HCT116 (cell line): ENCODE measurements around the gene CFAP77. TPM values are rescaled to one million over a fixed set of nuclear protein-coding genes. Genes with fewer than 3 reads are reported as not detected.

Source experiments
- ATAC-seq: fragments of 200-7000 bp; cut with Tn5 transposase; 2 replicates; pipeline ENCODE4 v1.9.1; 2020; ENCODE audit warnings: mild to moderate bottlenecking, moderate library complexity
- BruUV-seq: library from RNA; stranded (reverse); fragments of 400-500 nt; replicated peaks from 2 replicates; lab custom pipeline; 2021; lab: Mats Ljungman, UMichigan
- CTCF ChIA-PET: fragments of 300-600 bp; sonication (Branson Sonifier 250); formaldehyde crosslinking; loops from one replicate; lab custom pipeline; 2021; ENCODE audit warnings: antibody characterized with exemption; lab: Charles Lee
- POLR2A ChIA-PET: fragments of 300-600, 350-600 bp; sonication (Branson Sonifier 250); formaldehyde crosslinking; loops from one replicate; lab custom pipeline; 2021; ENCODE audit warnings: antibody characterized with exemption; lab: Charles Lee
- RAD21 ChIA-PET, 2 experiments: fragments of 300-600 bp; sonication (Branson Sonifier 250); formaldehyde crosslinking; loops; one replicate each; lab custom pipeline; 2023; ENCODE audit warnings: low total read pairs in 2 of 2; ENCODE audit not compliant: uncharacterized antibody in 2 of 2, unreplicated experiment in 2 of 2, low non-redundant PET in 1 of 2; lab: Charles Lee
- DNase-seq: peaks from one replicate; pipeline ENCODE4 v3.0.0-alpha.2; 2010; ENCODE audit warnings: low read depth, low spot score
- H2AFZ ChIP-seq: fragments of 200-600 bp; shearing (Covaris generic), sonication (generic); 2 replicates; pipeline ENCODE4 v1.6.1; 2017; ENCODE audit warnings: low read depth, mixed run types, mixed read lengths, antibody characterized with exemption, low read length; ENCODE audit not compliant: poor library complexity, severe bottlenecking
- H3K27ac ChIP-seq: 2 replicates; pipeline ENCODE4 v1.5.1; 2012; ENCODE audit warnings: low read depth, low read length
- H3K27me3 ChIP-seq: fragments of 200-600 bp; sonication (generic); 2 replicates; pipeline ENCODE4 v1.6.1; 2016; ENCODE audit warnings: mixed run types, low read length, mixed read lengths; ENCODE audit not compliant: insufficient read depth
- H3K36me3 ChIP-seq, 2 experiments: fragments of 200-500 bp in 1 of 2; fragments of 200-600 bp in 1 of 2; sonication (Bioruptor generic) in 1 of 2; sonication (generic) in 1 of 2; 2 replicates each; pipeline versions ENCODE4 v1.5.1 to v1.6.1; 2014 to 2016; ENCODE audit warnings: low read length in 2 of 2, inconsistent platforms in 1 of 2, mixed read lengths in 1 of 2, mixed run types in 1 of 2; ENCODE audit not compliant: insufficient read depth in 2 of 2, control insufficient read depth in 1 of 2
- H3K4me1 ChIP-seq, 2 experiments: fragments of 200-600 bp in 1 of 2; sonication (generic) in 1 of 2; 2 replicates each; pipeline versions ENCODE4 v1.5.1 to v1.6.1; 2012 to 2017; ENCODE audit warnings: low read length in 2 of 2, inconsistent platforms in 1 of 2, mild to moderate bottlenecking in 1 of 2, mixed read lengths in 1 of 2, mixed run types in 1 of 2, moderate library complexity in 1 of 2; ENCODE audit not compliant: insufficient read depth in 2 of 2, control insufficient read depth in 1 of 2
- H3K4me2 ChIP-seq: fragments of 200-600 bp; sonication (generic); 2 replicates; pipeline ENCODE4 v1.6.1; 2017; ENCODE audit warnings: mixed run types, low read length, mixed read lengths
- H3K4me3 ChIP-seq, 2 experiments: fragments of 200-600 bp in 1 of 2; sonication (generic) in 1 of 2; replicated peaks in 1 of 2; 2 replicates each; pipeline ENCODE4 v1.5.1; 2011 to 2016; ENCODE audit warnings: low read length in 2 of 2, control low read depth in 1 of 2, low read depth in 1 of 2, mild to moderate bottlenecking in 1 of 2, mixed read lengths in 1 of 2, mixed run types in 1 of 2
- H3K79me2 ChIP-seq: fragments of 200-600 bp; sonication (generic); 2 replicates; pipeline ENCODE4 v1.6.1; 2017; ENCODE audit warnings: mild to moderate bottlenecking, mixed run types, low read length, moderate library complexity, mixed read lengths; ENCODE audit not compliant: insufficient read depth
- H3K9ac ChIP-seq: fragments of 200-600 bp; sonication (generic); 2 replicates; pipeline ENCODE4 v1.6.1; 2016; ENCODE audit warnings: low read length, mixed read lengths
- H3K9me2 ChIP-seq: fragments of 200-600 bp; sonication (generic), shearing (Covaris generic); 2 replicates; pipeline ENCODE4 v1.6.1; 2017; ENCODE audit warnings: mixed run types, mild to moderate bottlenecking, moderate library complexity; ENCODE audit not compliant: insufficient read depth
- H3K9me3 ChIP-seq, 2 experiments: fragments of 200-500 bp in 1 of 2; fragments of 200-600 bp in 1 of 2; sonication (Bioruptor generic) in 1 of 2; sonication (generic) in 1 of 2; 2 replicates each; pipeline ENCODE4 v1.6.1; 2014 to 2017; ENCODE audit warnings: low read length in 2 of 2, mixed read lengths in 2 of 2, inconsistent platforms in 1 of 2, low read depth in 1 of 2, mild to moderate bottlenecking in 1 of 2, mixed run types in 1 of 2, moderate library complexity in 1 of 2; ENCODE audit not compliant: control insufficient read depth in 1 of 2, insufficient read depth in 1 of 2
- H4K20me1 ChIP-seq: fragments of 200-600 bp; sonication (generic), shearing (Covaris generic); 2 replicates; pipeline ENCODE4 v1.6.1; 2017; ENCODE audit warnings: mixed run types, mild to moderate bottlenecking, moderate library complexity; ENCODE audit not compliant: insufficient read depth
- CBX3 ChIP-seq: IDR thresholded peaks from 2 replicates; pipeline ENCODE4 v1.6.1; 2012; ENCODE audit warnings: low read depth
- CEBPB ChIP-seq: IDR thresholded peaks from 2 replicates; pipeline ENCODE4 v1.6.1; 2012; ENCODE audit warnings: low read depth
- ELF1 ChIP-seq: IDR thresholded peaks from 2 replicates; pipeline ENCODE4 v1.6.1; 2012; ENCODE audit warnings: low read depth, borderline replicate concordance
- EZH2phosphoT487 ChIP-seq: fragments of 200-600 bp; IDR thresholded peaks from 2 replicates; pipeline ENCODE4 v1.6.1; 2018; ENCODE audit warnings: antibody characterized with exemption, borderline replicate concordance
- JUND ChIP-seq: IDR thresholded peaks from 2 replicates; pipeline ENCODE4 v1.6.1; 2012
- POLR2A ChIP-seq: IDR thresholded peaks from 2 replicates; pipeline ENCODE4 v1.7.0; 2011; ENCODE audit warnings: borderline replicate concordance; ENCODE audit not compliant: insufficient read depth, insufficient read length; ENCODE audit errors: extremely low read depth
- POLR2AphosphoS5 ChIP-seq: IDR thresholded peaks from 2 replicates; pipeline ENCODE4 v1.6.1; 2011; ENCODE audit warnings: mild to moderate bottlenecking, low read depth, low read length, moderate library complexity
- SIN3A ChIP-seq: IDR thresholded peaks from 2 replicates; pipeline ENCODE4 v1.6.1; 2012; ENCODE audit warnings: low read depth
- SP1 ChIP-seq: IDR thresholded peaks from 2 replicates; pipeline ENCODE4 v1.6.1; 2012; ENCODE audit warnings: low read depth
- SRF ChIP-seq: IDR thresholded peaks from 2 replicates; pipeline ENCODE4 v1.6.1; 2012; ENCODE audit warnings: low read depth
- TCF7L2 ChIP-seq: IDR thresholded peaks from 2 replicates; pipeline ENCODE4 v1.7.0; 2011; ENCODE audit warnings: borderline replicate concordance, inconsistent platforms; ENCODE audit not compliant: insufficient read depth, insufficient read length; ENCODE audit errors: extremely low read depth
- YY1 ChIP-seq: IDR thresholded peaks from 2 replicates; pipeline ENCODE4 v1.6.1; 2011; ENCODE audit warnings: low read length, low read depth, moderate library complexity, mild to moderate bottlenecking; ENCODE audit not compliant: insufficient replicate concordance; ENCODE audit errors: extremely low read depth
- ZFX ChIP-seq: fragments of 450-650 bp; IDR thresholded peaks from 2 replicates; pipeline ENCODE4 v1.6.1; 2017
- intact Hi-C: fragments of 100-400 bp; cut with micrococcal nuclease; formaldehyde crosslinking; loops from 2 replicates; pipeline ENCODE4 v1.10.0; 2022
- total RNA-seq: library from RNA; stranded (reverse); gene quantifications from one replicate; pipeline ENCODE4 v1.2.1, GENCODE V29; 2021; ENCODE audit not compliant: unreplicated experiment
- TF ChIP-seq, protein P1 (sequence below), 3 experiments: fragments of 200-600 bp in 1 of 3; sonication (generic) in 1 of 3; IDR thresholded peaks in 2 of 3; conservative IDR thresholded peaks in 1 of 3; 2 replicates each; pipeline ENCODE4 v1.5.1; 2012 to 2017; ENCODE audit warnings: low read depth in 2 of 3, low read length in 2 of 3, antibody characterized with exemption in 1 of 3, borderline replicate concordance in 1 of 3, control low read depth in 1 of 3, mild to moderate bottlenecking in 1 of 3, mixed read lengths in 1 of 3, mixed run types in 1 of 3, moderate library complexity in 1 of 3; ENCODE audit not compliant: insufficient read depth in 1 of 3
- TF ChIP-seq, protein P2 (sequence below): IDR thresholded peaks from 2 replicates; pipeline ENCODE4 v1.6.1; 2012; ENCODE audit warnings: low read depth
- TF ChIP-seq, protein P3 (sequence below): IDR thresholded peaks from 2 replicates; pipeline ENCODE4 v1.6.1; 2012
- TF ChIP-seq, protein P4 (sequence below): IDR thresholded peaks from 2 replicates; pipeline ENCODE4 v1.6.1; 2012

Gene CFAP77
- total RNA-seq, 1 experiment from 2014 or later, result 0.98 TPM

DNA sequence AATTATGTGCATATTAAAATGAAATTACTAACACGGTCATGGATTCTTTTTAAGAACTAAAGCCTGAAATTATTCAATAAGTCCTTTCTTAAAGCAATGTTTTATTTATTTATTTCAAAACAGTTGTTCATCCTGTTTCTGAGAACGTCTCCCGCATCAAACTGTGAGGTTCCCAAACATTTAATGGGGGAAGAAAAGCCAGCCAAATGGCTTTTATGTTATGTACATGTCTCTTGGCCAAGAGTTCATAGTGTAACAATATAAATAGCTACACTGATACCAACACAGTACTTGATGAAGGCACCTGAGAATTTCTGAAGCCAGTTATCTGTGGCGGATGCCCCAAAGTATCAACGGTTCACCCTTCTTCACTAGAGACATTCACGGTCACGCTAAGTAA, 19.0 kb upstream of the CFAP77 start:
- no peaks in the 10 kb centered on the region for H3K27me3 ChIP-seq
- no peak overlapping the region for H3K9ac ChIP-seq
- H3K4me3 ChIP-seq, result no peak overlapping the region
- intact Hi-C loops, result no loop called here
- H4K20me1 ChIP-seq, result no peaks in the 10 kb centered on the region
- CTCF ChIA-PET, result no interaction called here
- H3K79me2 ChIP-seq, result no peaks in the 10 kb centered on the region
- no peaks in the 10 kb centered on the region for H3K4me1 ChIP-seq
- POLR2A ChIA-PET, result no interaction called here
- no peak for DNase-seq
- ATAC-seq, result no peak
- RAD21 ChIA-PET, result no interaction called here
- BruUV-seq, result no TSS peak
- peaks cover 54 to 57% of the 10 kb centered on the region in 2 experiments for H3K36me3 ChIP-seq
- H3K4me2 ChIP-seq, result no peak overlapping the region
- no peak for TF ChIP-seq SP1
- TF ChIP-seq, all 23 proteins: peak for 0
- H3K9me2 ChIP-seq, result no peaks in the 10 kb centered on the region
- H3K27ac ChIP-seq, result no peak overlapping the region
- no peaks in the 10 kb centered on the region for H3K9me3 ChIP-seq
- H2AFZ ChIP-seq, result no peak overlapping the region

DNA sequence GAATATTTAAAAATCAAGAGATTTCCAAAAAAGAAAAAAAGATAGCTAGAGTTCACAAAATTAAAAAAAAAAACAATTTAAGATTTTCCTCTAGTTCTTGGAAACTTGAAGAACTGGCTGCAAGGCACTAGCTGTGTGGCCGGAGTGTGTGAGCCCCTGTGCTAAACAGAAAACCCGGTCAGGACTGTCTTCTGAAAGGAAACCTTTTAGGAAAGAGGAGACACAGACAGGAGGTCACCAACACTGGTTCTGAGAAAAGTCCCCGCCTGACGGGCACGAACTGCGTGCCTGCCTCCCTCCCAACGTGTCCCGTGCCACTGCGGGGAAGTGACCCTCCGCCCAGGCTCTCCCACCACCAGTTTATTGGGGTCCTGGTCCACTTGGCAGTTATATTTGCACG, 18.6 kb upstream of the CFAP77 start:
- RAD21 ChIA-PET, result no interaction called here
- H2AFZ ChIP-seq, result no peak overlapping the region
- no peak for TF ChIP-seq CEBPB
- no peak for TF ChIP-seq JUND
- no peak for TF ChIP-seq SRF
- TF ChIP-seq, protein P1, sequence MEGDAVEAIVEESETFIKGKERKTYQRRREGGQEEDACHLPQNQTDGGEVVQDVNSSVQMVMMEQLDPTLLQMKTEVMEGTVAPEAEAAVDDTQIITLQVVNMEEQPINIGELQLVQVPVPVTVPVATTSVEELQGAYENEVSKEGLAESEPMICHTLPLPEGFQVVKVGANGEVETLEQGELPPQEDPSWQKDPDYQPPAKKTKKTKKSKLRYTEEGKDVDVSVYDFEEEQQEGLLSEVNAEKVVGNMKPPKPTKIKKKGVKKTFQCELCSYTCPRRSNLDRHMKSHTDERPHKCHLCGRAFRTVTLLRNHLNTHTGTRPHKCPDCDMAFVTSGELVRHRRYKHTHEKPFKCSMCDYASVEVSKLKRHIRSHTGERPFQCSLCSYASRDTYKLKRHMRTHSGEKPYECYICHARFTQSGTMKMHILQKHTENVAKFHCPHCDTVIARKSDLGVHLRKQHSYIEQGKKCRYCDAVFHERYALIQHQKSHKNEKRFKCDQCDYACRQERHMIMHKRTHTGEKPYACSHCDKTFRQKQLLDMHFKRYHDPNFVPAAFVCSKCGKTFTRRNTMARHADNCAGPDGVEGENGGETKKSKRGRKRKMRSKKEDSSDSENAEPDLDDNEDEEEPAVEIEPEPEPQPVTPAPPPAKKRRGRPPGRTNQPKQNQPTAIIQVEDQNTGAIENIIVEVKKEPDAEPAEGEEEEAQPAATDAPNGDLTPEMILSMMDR (IDR thresholded peaks at IDR 0.05 in 2 of 3, conservative IDR thresholded peaks at IDR 0.05 in 1 of 3; ENCODE audit: borderline replicate concordance in 1 of 3, insufficient read depth in 1 of 3, low read depth in 2 of 3, low read length in 2 of 3), result no peak
- TF ChIP-seq, protein P2, sequence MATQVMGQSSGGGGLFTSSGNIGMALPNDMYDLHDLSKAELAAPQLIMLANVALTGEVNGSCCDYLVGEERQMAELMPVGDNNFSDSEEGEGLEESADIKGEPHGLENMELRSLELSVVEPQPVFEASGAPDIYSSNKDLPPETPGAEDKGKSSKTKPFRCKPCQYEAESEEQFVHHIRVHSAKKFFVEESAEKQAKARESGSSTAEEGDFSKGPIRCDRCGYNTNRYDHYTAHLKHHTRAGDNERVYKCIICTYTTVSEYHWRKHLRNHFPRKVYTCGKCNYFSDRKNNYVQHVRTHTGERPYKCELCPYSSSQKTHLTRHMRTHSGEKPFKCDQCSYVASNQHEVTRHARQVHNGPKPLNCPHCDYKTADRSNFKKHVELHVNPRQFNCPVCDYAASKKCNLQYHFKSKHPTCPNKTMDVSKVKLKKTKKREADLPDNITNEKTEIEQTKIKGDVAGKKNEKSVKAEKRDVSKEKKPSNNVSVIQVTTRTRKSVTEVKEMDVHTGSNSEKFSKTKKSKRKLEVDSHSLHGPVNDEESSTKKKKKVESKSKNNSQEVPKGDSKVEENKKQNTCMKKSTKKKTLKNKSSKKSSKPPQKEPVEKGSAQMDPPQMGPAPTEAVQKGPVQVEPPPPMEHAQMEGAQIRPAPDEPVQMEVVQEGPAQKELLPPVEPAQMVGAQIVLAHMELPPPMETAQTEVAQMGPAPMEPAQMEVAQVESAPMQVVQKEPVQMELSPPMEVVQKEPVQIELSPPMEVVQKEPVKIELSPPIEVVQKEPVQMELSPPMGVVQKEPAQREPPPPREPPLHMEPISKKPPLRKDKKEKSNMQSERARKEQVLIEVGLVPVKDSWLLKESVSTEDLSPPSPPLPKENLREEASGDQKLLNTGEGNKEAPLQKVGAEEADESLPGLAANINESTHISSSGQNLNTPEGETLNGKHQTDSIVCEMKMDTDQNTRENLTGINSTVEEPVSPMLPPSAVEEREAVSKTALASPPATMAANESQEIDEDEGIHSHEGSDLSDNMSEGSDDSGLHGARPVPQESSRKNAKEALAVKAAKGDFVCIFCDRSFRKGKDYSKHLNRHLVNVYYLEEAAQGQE, result no peak
- no peak for TF ChIP-seq POLR2A
- no peak for TF ChIP-seq POLR2AphosphoS5
- no peak for TF ChIP-seq ELF1
- no peak for TF ChIP-seq EZH2phosphoT487
- TF ChIP-seq ZFX, result no peak
- no peak for TF ChIP-seq SIN3A
- TF ChIP-seq, protein P3, sequence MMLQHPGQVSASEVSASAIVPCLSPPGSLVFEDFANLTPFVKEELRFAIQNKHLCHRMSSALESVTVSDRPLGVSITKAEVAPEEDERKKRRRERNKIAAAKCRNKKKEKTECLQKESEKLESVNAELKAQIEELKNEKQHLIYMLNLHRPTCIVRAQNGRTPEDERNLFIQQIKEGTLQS, result no peak
- TF ChIP-seq, protein P4, sequence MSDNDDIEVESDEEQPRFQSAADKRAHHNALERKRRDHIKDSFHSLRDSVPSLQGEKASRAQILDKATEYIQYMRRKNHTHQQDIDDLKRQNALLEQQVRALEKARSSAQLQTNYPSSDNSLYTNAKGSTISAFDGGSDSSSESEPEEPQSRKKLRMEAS, result no peak
- TF ChIP-seq TCF7L2, result no peak
- no peak for TF ChIP-seq YY1
- TF ChIP-seq SP1, result no peak
- no peak for TF ChIP-seq CBX3

More for the DNA sequence above, 18.6 kb upstream of the CFAP77 start:
- Histone ChIP-seq H3K9me2 (no peaks in the 10 kb centered on the region), H3K4me1 (no peaks in the 10 kb centered on the region), H3K27me3 (no peaks in the 10 kb centered on the region), H3K27ac (no peak overlapping the region), H3K36me3 (peaks cover 55 to 58% of the 10 kb centered on the region in 2 experiments), H3K9me3 (no peaks in the 10 kb centered on the region), H4K20me1 (no peaks in the 10 kb centered on the region), H3K9ac (no peak overlapping the region), H3K79me2 (no peaks in the 10 kb centered on the region), H3K4me2 (no peak overlapping the region), H3K4me3 (no peak overlapping the region)
- no TSS peak for BruUV-seq
- CTCF ChIA-PET, result no interaction called here
- intact Hi-C loops, result no loop called here
- DNase-seq (no peak), ATAC-seq (no peak)
- POLR2A ChIA-PET, result no interaction called here
